Neural progenitor cell (in vitro differentiated cells): ENCODE data around the gene VWA5B1. TPM values are rescaled to one million over a fixed set of nuclear protein-coding genes. Genes with fewer than 3 reads are reported as not detected.

Source experiments
- DNase-seq: peaks from one replicate; pipeline ENCODE4 v3.0.0-alpha.2; 2016; ENCODE audit warnings: low spot score
- H2AFZ ChIP-seq: fragments of 200-600 bp; sonication (generic); replicated peaks from 2 replicates; pipeline ENCODE4 v1.6.1; 2016; ENCODE audit warnings: antibody characterized with exemption
- H3F3A ChIP-seq: fragments of 200-600 bp; sonication (generic); 2 replicates; pipeline ENCODE4 v1.6.1; 2016; ENCODE audit warnings: antibody characterized with exemption, low read depth
- H3K27ac ChIP-seq: fragments of 200-600 bp; sonication (generic); 2 replicates; pipeline ENCODE4 v1.5.1; 2016; ENCODE audit warnings: mild to moderate bottlenecking
- H3K27me3 ChIP-seq: fragments of 200-600 bp; sonication (generic); 2 replicates; pipeline ENCODE4 v1.6.1; 2016; ENCODE audit warnings: mild to moderate bottlenecking, moderate library complexity
- H3K36me3 ChIP-seq: fragments of 200-600 bp; sonication (generic); 2 replicates; pipeline ENCODE4 v1.5.1; 2016
- H3K4me1 ChIP-seq: fragments of 200-600 bp; sonication (generic); 2 replicates; pipeline ENCODE4 v1.6.1; 2016; ENCODE audit warnings: mixed run types
- H3K4me2 ChIP-seq: fragments of 200-600 bp; sonication (generic); 2 replicates; pipeline ENCODE4 v1.6.1; 2016
- H3K4me3 ChIP-seq: fragments of 200-600 bp; sonication (generic); 2 replicates; pipeline ENCODE4 v1.5.1; 2016
- H3K79me2 ChIP-seq: fragments of 200-600 bp; sonication (generic); 2 replicates; pipeline ENCODE4 v1.6.1; 2016; ENCODE audit warnings: low read depth
- H3K9ac ChIP-seq: fragments of 200-600 bp; sonication (generic); 2 replicates; pipeline ENCODE4 v1.6.1; 2016
- H3K9me3 ChIP-seq: fragments of 200-600 bp; sonication (generic); 2 replicates; pipeline ENCODE4 v1.5.1; 2016; ENCODE audit warnings: low read depth
- H4K20me1 ChIP-seq: fragments of 200-600 bp; sonication (generic); 2 replicates; pipeline ENCODE4 v1.6.1; 2016; ENCODE audit warnings: low read depth
- H3K27ac Mint-ChIP-seq: 3 replicates; pipeline ENCODE4 v1.8.0; 2021; ENCODE audit warnings: mixed read lengths
- H3K27me3 Mint-ChIP-seq: 2 replicates; pipeline ENCODE4 v1.8.0; 2022; ENCODE audit warnings: low read depth, mild to moderate bottlenecking, inconsistent platforms, moderate library complexity, mixed read lengths; ENCODE audit not compliant: insufficient read depth
- H3K36me3 Mint-ChIP-seq: 3 replicates; pipeline ENCODE4 v1.8.0; 2021; ENCODE audit warnings: mixed read lengths
- H3K4me1 Mint-ChIP-seq: 3 replicates; pipeline ENCODE4 v1.8.0; 2021; ENCODE audit warnings: mixed read lengths
- H3K4me3 Mint-ChIP-seq: 3 replicates; pipeline ENCODE4 v1.8.0; 2021; ENCODE audit warnings: mild to moderate bottlenecking, moderate library complexity, mixed read lengths
- H3K9me3 Mint-ChIP-seq: 3 replicates; pipeline ENCODE4 v1.8.0; 2020; ENCODE audit warnings: mixed read lengths
- EZH2 ChIP-seq: fragments of 200-600 bp; sonication (generic); IDR thresholded peaks from 2 replicates; pipeline ENCODE4 v1.6.1; 2017; ENCODE audit warnings: antibody characterized with exemption, mild to moderate bottlenecking, moderate library complexity
- EZH2phosphoT487 ChIP-seq: fragments of 200-600 bp; sonication (generic); IDR thresholded peaks from 2 replicates; pipeline ENCODE4 v1.6.1; 2017; ENCODE audit warnings: antibody characterized with exemption
- total RNA-seq: library from RNA; depleted of rRNA; stranded (reverse); fragments of >200 nt; gene quantifications from 2 replicates; pipeline ENCODE4 v1.2.3, GENCODE V29; 2015; ENCODE audit warnings: low replicate concordance
- TF ChIP-seq, protein P1 (sequence below): fragments of 200-600 bp; sonication (generic); IDR thresholded peaks from 2 replicates; pipeline ENCODE4 v1.5.1; 2017; ENCODE audit warnings: antibody characterized with exemption, mild to moderate bottlenecking

Gene VWA5B1
- total RNA-seq, 1 donor from 2014 or later = not detected

DNA sequence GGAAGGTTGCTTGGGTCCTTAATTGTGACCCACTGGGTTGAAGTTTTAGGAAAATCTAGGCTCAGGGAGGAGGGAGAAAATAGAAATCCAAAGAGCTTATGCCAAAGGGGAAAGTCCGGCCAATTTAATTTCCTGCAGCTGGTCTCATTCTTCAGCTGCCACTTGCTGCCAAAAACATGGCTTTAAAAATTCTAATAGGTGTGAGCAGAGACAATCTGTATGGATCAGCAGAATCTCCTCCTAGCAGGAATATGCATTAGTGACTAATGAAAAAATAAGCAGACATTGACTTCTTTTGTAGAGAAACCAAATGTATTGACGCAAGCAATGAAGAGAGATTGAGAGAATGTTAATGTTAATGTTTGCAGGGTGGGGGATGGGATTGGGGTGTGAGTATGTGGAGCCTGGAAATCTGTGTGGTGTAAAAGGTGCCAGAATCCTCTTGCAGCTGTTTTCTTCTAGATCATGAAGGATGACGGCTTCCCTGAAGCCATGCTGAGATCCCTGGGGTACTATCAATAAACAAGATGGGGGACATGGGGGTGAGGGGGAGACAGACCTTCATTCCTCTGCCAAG is 35.3 kb downstream of the VWA5B1 start:
- Mint-ChIP-seq H3K27ac (no peak overlapping the region), H3K4me3 (no peak overlapping the region)
- no peak for TF ChIP-seq EZH2
- TF ChIP-seq, protein P1, sequence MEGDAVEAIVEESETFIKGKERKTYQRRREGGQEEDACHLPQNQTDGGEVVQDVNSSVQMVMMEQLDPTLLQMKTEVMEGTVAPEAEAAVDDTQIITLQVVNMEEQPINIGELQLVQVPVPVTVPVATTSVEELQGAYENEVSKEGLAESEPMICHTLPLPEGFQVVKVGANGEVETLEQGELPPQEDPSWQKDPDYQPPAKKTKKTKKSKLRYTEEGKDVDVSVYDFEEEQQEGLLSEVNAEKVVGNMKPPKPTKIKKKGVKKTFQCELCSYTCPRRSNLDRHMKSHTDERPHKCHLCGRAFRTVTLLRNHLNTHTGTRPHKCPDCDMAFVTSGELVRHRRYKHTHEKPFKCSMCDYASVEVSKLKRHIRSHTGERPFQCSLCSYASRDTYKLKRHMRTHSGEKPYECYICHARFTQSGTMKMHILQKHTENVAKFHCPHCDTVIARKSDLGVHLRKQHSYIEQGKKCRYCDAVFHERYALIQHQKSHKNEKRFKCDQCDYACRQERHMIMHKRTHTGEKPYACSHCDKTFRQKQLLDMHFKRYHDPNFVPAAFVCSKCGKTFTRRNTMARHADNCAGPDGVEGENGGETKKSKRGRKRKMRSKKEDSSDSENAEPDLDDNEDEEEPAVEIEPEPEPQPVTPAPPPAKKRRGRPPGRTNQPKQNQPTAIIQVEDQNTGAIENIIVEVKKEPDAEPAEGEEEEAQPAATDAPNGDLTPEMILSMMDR = no peak

DNA sequence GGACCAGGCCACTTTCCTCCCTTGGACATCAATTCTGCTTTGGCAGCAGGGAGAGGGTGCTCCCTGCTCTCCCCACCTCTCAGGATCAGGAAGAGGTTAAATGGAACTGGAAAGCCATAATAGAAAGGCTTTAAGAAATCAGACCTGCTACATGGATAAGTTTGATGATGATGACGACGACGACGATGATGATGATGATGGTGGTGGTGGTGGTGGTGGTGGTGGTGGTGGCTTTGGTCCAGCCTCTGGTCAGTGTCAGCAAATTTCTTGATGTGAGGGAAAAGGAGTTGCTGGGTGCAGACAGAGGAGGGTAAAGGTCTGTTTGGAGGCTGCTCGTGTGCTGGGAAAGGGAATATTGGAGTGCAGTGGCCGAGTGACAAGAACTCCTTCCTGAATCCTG is 36.8 kb downstream of the VWA5B1 start:
- Mint-ChIP-seq H3K4me3 (no peak overlapping the region), H3K4me1 (peaks cover 9% of the 10 kb centered on the region), H3K27ac (no peak overlapping the region), H3K9me3 (no peaks in the 10 kb centered on the region), H3K27me3 (peaks cover 13% of the 10 kb centered on the region), H3K36me3 (no peaks in the 10 kb centered on the region)
- no peak for DNase-seq
- Histone ChIP-seq H3K9ac (no peak overlapping the region), H3K27me3 (peaks cover 16% of the 10 kb centered on the region), H2AFZ (no peak overlapping the region), H3K4me1 (peaks cover under 1% of the 10 kb centered on the region), H3K4me3 (no peak overlapping the region), H4K20me1 (no peaks in the 10 kb centered on the region), H3K4me2 (no peak overlapping the region), H3K9me3 (no peaks in the 10 kb centered on the region), H3K36me3 (no peaks in the 10 kb centered on the region), H3K27ac (no peak overlapping the region), H3K79me2 (no peaks in the 10 kb centered on the region), H3F3A (no peaks in the 10 kb centered on the region)
- TF ChIP-seq EZH2phosphoT487 (no peak), EZH2 (no peak)
- TF ChIP-seq, protein P1 = no peak

More for the DNA sequence above, 35.3 kb downstream of the VWA5B1 start:
- Histone ChIP-seq H3K4me2 (no peak overlapping the region), H3K4me3 (no peak overlapping the region), H4K20me1 (no peaks in the 10 kb centered on the region), H3F3A (no peaks in the 10 kb centered on the region), H3K36me3 (no peaks in the 10 kb centered on the region), H3K79me2 (no peaks in the 10 kb centered on the region), H3K27ac (no peak overlapping the region), H3K9ac (no peak overlapping the region), H3K4me1 (peaks cover 8% of the 10 kb centered on the region), H3K27me3 (peaks cover 16% of the 10 kb centered on the region), H2AFZ (no peak overlapping the region), H3K9me3 (no peaks in the 10 kb centered on the region)
- peaks cover 21% of the 10 kb centered on the region for H3K4me1 Mint-ChIP-seq
- H3K36me3 Mint-ChIP-seq = no peaks in the 10 kb centered on the region
- no peak for DNase-seq
- H3K27me3 Mint-ChIP-seq = peaks cover 13% of the 10 kb centered on the region
- no peaks in the 10 kb centered on the region for H3K9me3 Mint-ChIP-seq

DNA sequence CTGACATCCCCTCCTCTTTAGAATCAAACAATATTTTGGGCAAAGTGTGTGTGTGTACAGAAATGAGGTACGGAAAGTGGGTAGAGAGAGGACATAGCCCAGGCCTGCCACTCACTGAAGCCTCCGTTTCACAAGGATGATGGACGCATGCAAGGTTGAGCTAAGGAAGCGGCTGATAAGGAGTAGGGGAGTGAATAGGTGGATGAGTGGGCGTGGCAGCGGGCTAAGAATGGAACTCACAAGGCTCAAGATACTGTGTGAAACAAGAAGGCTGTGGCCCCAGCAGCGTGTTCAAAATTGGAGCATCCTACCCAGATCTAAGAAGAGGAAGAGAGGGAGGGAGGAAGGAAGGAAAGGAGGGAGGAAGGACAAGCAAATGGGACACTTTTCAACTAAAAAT is 37.5 kb downstream of the VWA5B1 start:
- no peaks in the 10 kb centered on the region for H3K9me3 Mint-ChIP-seq
- no peak overlapping the region for H3K4me2 ChIP-seq
- H3F3A ChIP-seq = no peaks in the 10 kb centered on the region
- no peaks in the 10 kb centered on the region for H3K79me2 ChIP-seq
- TF ChIP-seq EZH2 = no peak
- H2AFZ ChIP-seq = no peak overlapping the region
- H3K27me3 ChIP-seq = peaks cover 16% of the 10 kb centered on the region
- H3K4me1 Mint-ChIP-seq = peaks cover 6% of the 10 kb centered on the region
- H3K36me3 Mint-ChIP-seq = no peaks in the 10 kb centered on the region
- H4K20me1 ChIP-seq = no peaks in the 10 kb centered on the region
- H3K4me3 Mint-ChIP-seq = no peak overlapping the region
- no peak for DNase-seq
- H3K9me3 ChIP-seq = no peaks in the 10 kb centered on the region
- peaks cover 13% of the 10 kb centered on the region for H3K27me3 Mint-ChIP-seq
- H3K27ac ChIP-seq = no peak overlapping the region
- no peak overlapping the region for H3K4me3 ChIP-seq
- H3K27ac Mint-ChIP-seq = no peak overlapping the region
- H3K36me3 ChIP-seq = no peaks in the 10 kb centered on the region
- H3K9ac ChIP-seq = no peak overlapping the region
- no peaks in the 10 kb centered on the region for H3K4me1 ChIP-seq

DNA sequence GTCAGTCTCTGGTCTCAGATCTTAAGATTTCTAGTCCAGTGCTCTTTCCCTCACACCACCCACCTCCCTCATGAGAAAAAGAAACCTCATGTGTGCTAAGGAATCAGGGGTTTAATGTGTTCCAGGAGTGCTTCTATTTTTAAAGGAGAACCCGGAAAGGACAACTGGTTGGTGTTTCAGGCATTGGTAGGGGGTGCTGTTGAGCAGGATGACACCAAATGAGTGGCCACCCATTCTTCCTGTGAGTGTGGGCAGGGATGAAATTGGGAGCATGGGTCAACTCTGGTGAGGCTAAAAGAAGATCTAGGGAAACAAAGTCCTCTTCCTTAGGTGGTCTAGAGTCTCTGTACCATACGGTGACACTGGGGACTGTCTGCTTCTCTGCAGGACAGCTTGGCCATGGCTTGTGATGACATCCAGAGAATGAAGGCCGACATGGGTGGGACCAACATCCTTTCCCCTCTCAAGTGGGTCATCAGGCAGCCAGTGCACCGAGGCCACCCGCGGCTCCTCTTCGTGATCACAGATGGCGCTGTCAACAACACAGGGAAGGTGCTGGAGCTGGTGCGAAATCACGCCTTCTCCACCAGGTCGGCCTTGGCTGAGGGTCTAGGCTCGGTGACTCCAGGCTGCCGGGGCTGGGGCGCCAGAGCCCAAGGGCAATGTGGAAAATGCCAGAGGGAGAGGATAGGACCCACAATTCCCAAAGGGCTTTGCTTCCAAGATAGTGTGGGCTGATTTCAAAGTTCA is 39.3 kb downstream of the VWA5B1 start:
- H3F3A ChIP-seq = no peaks in the 10 kb centered on the region
- H4K20me1 ChIP-seq = no peaks in the 10 kb centered on the region
- peaks cover 16% of the 10 kb centered on the region for H3K27me3 ChIP-seq
- Mint-ChIP-seq H3K9me3 (no peaks in the 10 kb centered on the region), H3K27ac (no peak overlapping the region), H3K4me1 (peaks cover 6% of the 10 kb centered on the region), H3K36me3 (no peaks in the 10 kb centered on the region), H3K27me3 (peaks cover 7% of the 10 kb centered on the region), H3K4me3 (no peak overlapping the region)
- no peak overlapping the region for H3K4me2 ChIP-seq
- H3K36me3 ChIP-seq = no peaks in the 10 kb centered on the region
- no peak overlapping the region for H3K4me3 ChIP-seq
- TF ChIP-seq, protein P1 = peak; percentile 42
- no peak for TF ChIP-seq EZH2
- H2AFZ ChIP-seq = no peak overlapping the region
- no peak overlapping the region for H3K27ac ChIP-seq
- H3K4me1 ChIP-seq = no peaks in the 10 kb centered on the region
- no peaks in the 10 kb centered on the region for H3K9me3 ChIP-seq
- DNase-seq = no peak
- H3K9ac ChIP-seq = no peak overlapping the region
- no peaks in the 10 kb centered on the region for H3K79me2 ChIP-seq
